ENCODE measurements around the gene PATL1.

GRCh38 chr11:59607703-59608454 is 61.0 kb downstream of the PATL1 start:
- TF ChIP-seq POLR2A (IDR thresholded peaks at IDR 0.05; ENCODE audit: low read depth, low read length) (no peak), POLR2AphosphoS5 (IDR thresholded peaks at IDR 0.05; ENCODE audit: low read depth, low read length) (no peak)

Data from GM12892 (cell line).